Muscle layer of duodenum (tissue), 2 donors: ENCODE data around the gene ZFHX3.

Experiments
- H3K27ac ChIP-seq: one replicate; pipeline ENCODE4 v1.7.0; 2013; ENCODE audit warnings: mild to moderate bottlenecking, low read length
- H3K27me3 ChIP-seq: one replicate; pipeline ENCODE4 v1.7.0; 2013; ENCODE audit warnings: low read depth, mild to moderate bottlenecking, control low read depth, low read length
- H3K36me3 ChIP-seq, 2 donors: one replicate each; pipeline ENCODE4 v1.7.0; 2013; ENCODE audit warnings: low read length in 2 of 2, control low read depth in 1 of 2, mild to moderate bottlenecking in 1 of 2; ENCODE audit not compliant: insufficient read depth in 2 of 2, control insufficient read depth in 1 of 2
- H3K4me1 ChIP-seq, 2 donors: one replicate each; pipeline ENCODE4 v1.7.0; 2013; ENCODE audit warnings: low read length in 2 of 2, mild to moderate bottlenecking in 2 of 2, control low read depth in 1 of 2, moderate library complexity in 1 of 2; ENCODE audit not compliant: insufficient read depth in 2 of 2, control insufficient read depth in 1 of 2
- H3K4me3 ChIP-seq, 2 donors: one replicate each; pipeline ENCODE4 v1.7.0; 2013; ENCODE audit warnings: low read length in 2 of 2, low read depth in 1 of 2, mild to moderate bottlenecking in 1 of 2
- H3K9me3 ChIP-seq, 2 donors: one replicate each; pipeline ENCODE4 v1.7.0; 2013; ENCODE audit warnings: low read length in 2 of 2, control low read depth in 1 of 2, mild to moderate bottlenecking in 1 of 2; ENCODE audit not compliant: control insufficient read depth in 1 of 2
- donor health status: healthy.

Gene ZFHX3

DNA sequence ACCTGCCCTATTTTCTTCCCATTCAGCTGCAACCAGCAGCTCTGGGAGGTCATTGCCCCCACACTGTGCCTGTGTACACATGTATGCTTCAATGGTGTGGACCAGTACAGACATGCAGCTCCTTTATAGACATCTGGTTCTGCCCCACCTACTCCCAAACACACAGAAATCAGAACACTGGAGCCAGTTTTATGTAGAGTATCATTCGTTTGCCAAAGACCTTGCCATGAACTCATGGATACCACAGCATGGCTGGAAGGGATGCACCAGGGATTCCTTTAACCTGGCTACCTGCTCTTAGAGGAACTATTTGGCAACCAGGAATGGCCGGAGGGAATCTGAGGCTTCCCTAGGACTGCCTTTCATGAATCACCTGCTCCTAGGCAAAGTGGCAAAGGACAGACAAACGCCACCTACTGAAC, 60.4 kb downstream of the ZFHX3 start:
- no peak overlapping the region for H3K27ac ChIP-seq
- no peaks in the 10 kb centered on the region for H3K36me3 ChIP-seq
- H3K4me1 ChIP-seq, result peaks cover 0 to 7% of the 10 kb centered on the region in 2 donors
- no peaks in the 10 kb centered on the region for H3K27me3 ChIP-seq
- no peaks in the 10 kb centered on the region for H3K9me3 ChIP-seq
- H3K4me3 ChIP-seq, result no peak overlapping the region

- Histone ChIP-seq H3K4me1 (no peaks in the 10 kb centered on the region), H3K27ac (peak overlapping the region; percentile 49), H3K27me3 (no peaks in the 10 kb centered on the region), H3K9me3 (no peaks in the 10 kb centered on the region), H3K36me3 (no peaks in the 10 kb centered on the region), H3K4me3 (no peak overlapping the region)
These were observed 61.9 kb downstream of the ZFHX3 start for GRCh38 chr16:72985995-72986394.

- H3K27me3 ChIP-seq, result no peaks in the 10 kb centered on the region
- H3K36me3 ChIP-seq, result no peaks in the 10 kb centered on the region
- peak overlapping the region; percentile 49 for H3K27ac ChIP-seq
- no peak overlapping the region for H3K4me3 ChIP-seq
- H3K9me3 ChIP-seq, result no peaks in the 10 kb centered on the region
- no peaks in the 10 kb centered on the region for H3K4me1 ChIP-seq
These were observed 62.6 kb downstream of the ZFHX3 start for GRCh38 chr16:72985148-72985941.

GRCh38 chr16:72983728-72984350, 64.1 kb downstream of the ZFHX3 start:
- Histone ChIP-seq H3K4me3 (no peak overlapping the region), H3K27me3 (no peaks in the 10 kb centered on the region), H3K4me1 (no peaks in the 10 kb centered on the region), H3K36me3 (no peaks in the 10 kb centered on the region), H3K27ac (no peak overlapping the region), H3K9me3 (no peaks in the 10 kb centered on the region)

DNA sequence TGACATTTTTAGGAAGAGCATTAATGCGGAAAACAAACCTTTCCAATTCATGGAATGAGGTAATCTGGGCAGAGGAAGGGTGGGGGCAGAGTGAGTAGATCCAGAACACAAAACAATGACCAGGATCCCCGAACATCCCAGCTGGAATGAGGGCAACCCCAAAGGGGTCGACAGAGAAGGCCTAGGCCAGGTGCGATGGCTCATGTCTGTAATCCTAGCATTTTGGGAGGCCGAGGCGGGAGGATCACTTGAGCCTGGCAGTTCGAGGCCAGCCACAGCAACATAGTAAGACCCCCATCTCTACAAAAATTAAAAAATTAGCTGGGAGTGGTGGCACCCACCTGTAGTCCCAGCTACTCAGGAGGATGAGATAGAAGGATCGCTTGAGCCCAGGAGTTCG, 64.7 kb downstream of the ZFHX3 start:
- Histone ChIP-seq H3K27ac (no peak overlapping the region), H3K36me3 (no peaks in the 10 kb centered on the region), H3K27me3 (no peaks in the 10 kb centered on the region), H3K9me3 (no peaks in the 10 kb centered on the region), H3K4me3 (no peak overlapping the region), H3K4me1 (no peaks in the 10 kb centered on the region)

DNA sequence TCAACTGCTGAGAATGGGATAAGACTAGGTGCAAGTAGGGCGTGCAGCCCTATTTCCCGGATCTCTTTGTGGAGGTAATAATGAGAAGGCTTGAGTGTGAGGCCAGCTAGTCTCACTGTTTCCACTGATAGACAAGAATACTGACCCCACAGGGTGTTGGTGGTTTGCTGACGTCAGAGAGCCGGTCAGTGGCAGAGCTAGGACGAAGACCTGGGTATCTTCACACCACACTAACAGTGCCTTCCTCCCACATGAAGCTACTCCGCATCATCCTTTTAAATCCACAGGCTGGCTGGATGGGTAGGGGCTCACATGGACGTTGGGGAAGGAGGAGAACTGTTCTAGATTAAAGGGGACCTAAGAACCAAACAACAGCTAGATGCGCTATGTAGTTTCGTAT, 68.0 kb downstream of the ZFHX3 start:
- H3K9me3 ChIP-seq, result no peaks in the 10 kb centered on the region
- no peaks in the 10 kb centered on the region for H3K36me3 ChIP-seq
- H3K4me3 ChIP-seq, result no peak overlapping the region
- H3K4me1 ChIP-seq, result no peaks in the 10 kb centered on the region
- H3K27me3 ChIP-seq, result no peaks in the 10 kb centered on the region
- no peak overlapping the region for H3K27ac ChIP-seq

DNA sequence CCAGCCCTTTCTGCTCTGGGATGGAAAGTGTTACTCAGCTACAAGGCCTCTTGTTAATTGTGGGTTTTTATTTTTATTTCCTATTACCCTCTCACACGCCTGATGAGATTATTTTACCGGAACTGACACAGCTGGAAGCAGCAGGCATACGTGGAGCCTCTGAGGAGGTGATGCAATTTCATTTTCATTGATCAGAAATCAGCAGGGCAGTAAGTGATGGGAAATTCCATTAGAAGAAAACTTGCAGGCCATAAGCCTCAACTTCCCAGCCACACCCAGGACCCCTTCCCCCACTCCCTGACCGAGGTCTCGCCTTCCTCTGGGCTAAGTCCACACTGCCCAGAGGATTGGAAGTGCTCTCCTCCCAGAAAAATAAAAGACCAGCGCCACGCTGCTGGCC, 69.7 kb downstream of the ZFHX3 start:
- Histone ChIP-seq H3K36me3 (no peaks in the 10 kb centered on the region), H3K4me1 (no peaks in the 10 kb centered on the region), H3K27me3 (no peaks in the 10 kb centered on the region), H3K27ac (no peak overlapping the region), H3K4me3 (no peak overlapping the region), H3K9me3 (no peaks in the 10 kb centered on the region)

- Histone ChIP-seq H3K4me3 (no peak overlapping the region), H3K27ac (no peak overlapping the region), H3K27me3 (no peaks in the 10 kb centered on the region), H3K36me3 (no peaks in the 10 kb centered on the region), H3K9me3 (no peaks in the 10 kb centered on the region), H3K4me1 (no peaks in the 10 kb centered on the region)
These were observed 70.8 kb downstream of the ZFHX3 start for GRCh38 chr16:72977127-72977526.

DNA sequence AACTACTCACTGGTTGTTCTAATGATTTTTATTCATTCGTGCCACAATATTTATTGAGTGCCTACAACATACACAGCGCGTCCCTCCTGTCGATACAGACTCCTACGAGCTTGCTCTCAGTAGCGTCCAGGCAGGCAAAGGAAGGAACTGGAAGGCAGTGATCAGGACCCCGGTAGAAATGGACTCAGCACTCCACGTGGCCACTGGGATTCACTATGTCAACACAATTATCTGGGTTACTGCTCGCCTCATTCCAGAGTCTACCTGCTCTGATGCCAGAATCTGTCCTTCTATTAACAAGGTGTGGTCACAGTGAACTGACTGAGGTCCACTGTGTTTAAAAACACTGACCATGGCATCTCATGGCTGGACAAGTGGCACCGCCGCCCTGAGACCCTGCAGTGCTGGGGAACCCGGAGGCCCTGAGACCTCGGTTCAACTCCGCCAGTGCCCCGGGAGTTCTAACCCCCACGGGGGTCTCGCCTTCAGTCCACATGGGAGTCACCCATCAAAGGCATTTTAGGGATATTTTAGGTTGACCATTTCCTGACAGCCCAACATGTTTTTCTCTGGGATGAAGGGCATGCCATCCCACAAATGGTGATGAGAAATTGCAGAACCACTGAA, 71.4 kb downstream of the ZFHX3 start:
- Histone ChIP-seq H3K4me3 (no peak overlapping the region), H3K9me3 (no peaks in the 10 kb centered on the region), H3K27ac (no peak overlapping the region), H3K27me3 (no peaks in the 10 kb centered on the region), H3K4me1 (no peaks in the 10 kb centered on the region), H3K36me3 (no peaks in the 10 kb centered on the region)

DNA sequence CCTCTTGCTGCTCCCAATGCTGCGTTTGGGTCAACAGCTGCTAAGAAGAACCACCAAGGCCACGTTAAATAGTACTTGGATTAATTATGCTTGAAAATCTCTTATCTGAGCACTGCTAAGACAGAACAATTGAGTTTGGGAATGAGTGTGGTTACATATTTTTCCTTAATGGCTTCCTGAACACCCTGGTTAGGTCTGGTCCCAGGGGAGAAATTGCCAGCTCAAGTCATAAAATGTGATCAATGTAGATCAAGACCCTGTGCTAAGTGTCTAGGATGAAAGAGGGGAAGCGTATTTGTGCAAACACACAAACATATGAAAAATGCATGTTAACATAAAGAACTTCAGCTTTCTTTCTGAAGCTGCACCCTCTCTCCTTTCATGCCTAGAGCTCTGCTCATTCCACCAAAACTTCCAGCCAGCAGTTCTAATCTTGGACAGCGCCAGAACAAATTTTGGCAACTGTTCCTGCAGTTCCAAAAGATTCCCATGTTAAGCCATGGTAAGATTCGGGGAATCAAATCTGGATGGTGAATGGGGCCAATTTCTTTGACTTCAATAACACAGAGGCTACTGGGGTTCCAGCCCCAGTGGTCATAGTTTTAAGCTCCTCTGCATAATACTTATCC, 72.0 kb downstream of the ZFHX3 start:
- H3K9me3 ChIP-seq, result no peaks in the 10 kb centered on the region
- no peaks in the 10 kb centered on the region for H3K36me3 ChIP-seq
- no peak overlapping the region for H3K4me3 ChIP-seq
- H3K27ac ChIP-seq, result no peak overlapping the region
- no peaks in the 10 kb centered on the region for H3K4me1 ChIP-seq
- H3K27me3 ChIP-seq, result no peaks in the 10 kb centered on the region

DNA sequence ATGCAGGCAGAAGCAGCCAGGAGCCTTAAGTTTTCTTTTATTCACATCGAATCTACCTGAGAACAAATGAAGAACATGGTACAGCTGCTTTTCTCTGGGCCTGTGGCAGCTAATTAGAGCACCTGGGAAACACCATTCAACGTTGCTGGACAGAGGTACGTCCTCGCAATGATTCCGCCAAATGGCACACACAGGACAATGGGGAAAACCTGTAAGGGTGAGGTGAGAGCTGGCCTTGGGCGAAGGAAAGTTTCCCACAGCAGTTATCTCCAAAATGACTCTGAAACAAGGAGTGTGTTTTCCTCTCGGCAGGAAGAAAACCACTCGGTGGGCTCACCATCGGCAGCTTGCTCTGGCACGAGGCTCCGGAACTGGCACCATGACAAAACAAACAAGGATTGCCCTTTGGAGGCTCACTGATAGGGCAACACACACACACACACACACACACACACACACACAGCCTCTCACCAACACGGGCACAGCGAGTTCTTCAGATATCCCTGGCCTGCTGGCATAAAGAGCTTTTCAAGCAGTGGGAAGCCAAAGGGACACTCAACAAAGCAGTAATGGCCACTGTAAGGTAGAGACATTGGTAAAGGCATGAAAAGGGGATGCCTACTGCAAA, 73.7 kb downstream of the ZFHX3 start:
- Histone ChIP-seq H3K4me1 (no peaks in the 10 kb centered on the region), H3K27ac (no peak overlapping the region), H3K9me3 (no peaks in the 10 kb centered on the region), H3K36me3 (no peaks in the 10 kb centered on the region), H3K27me3 (no peaks in the 10 kb centered on the region), H3K4me3 (no peak overlapping the region)
